CD4-positive, CD25-positive, alpha-beta regulatory T cell (primary cell): ENCODE results near the gene KCNIP4. TPM values are rescaled to one million over a fixed set of nuclear protein-coding genes. Genes with fewer than 3 reads are reported as not detected.

Experiments
- ATAC-seq, 2 donors: fragments of 150-1000 bp; cut with Tn5 transposase; one replicate each; pipeline ENCODE4 v1.10.0; 2021; ENCODE audit warnings: low read depth in 2 of 2, moderate number of reproducible peaks in 2 of 2, moderate library complexity in 1 of 2
- DNase-seq, 3 donors: peaks; one replicate each; pipeline versions ENCODE4 v3.0.0 to v3.0.0-alpha.2; 2012 to 2022; ENCODE audit warnings: mixed read lengths in 1 of 3
- H3K27ac ChIP-seq: one replicate; pipeline ENCODE4 v1.7.0; 2013; ENCODE audit warnings: mild to moderate bottlenecking, low read length; ENCODE audit not compliant: insufficient read depth, poor library complexity, severe bottlenecking
- H3K27me3 ChIP-seq: one replicate; pipeline ENCODE4 v1.7.0; 2013; ENCODE audit warnings: low read length; ENCODE audit not compliant: control insufficient read depth, insufficient read depth
- H3K36me3 ChIP-seq: one replicate; pipeline ENCODE4 v1.7.0; 2013; ENCODE audit warnings: mild to moderate bottlenecking, low read length, moderate library complexity; ENCODE audit not compliant: control insufficient read depth, insufficient read depth
- H3K4me1 ChIP-seq: 2 replicates; pipeline ENCODE4 v1.7.0; 2013; ENCODE audit warnings: mild to moderate bottlenecking, low read length; ENCODE audit not compliant: insufficient read depth, control insufficient read depth, poor library complexity, severe bottlenecking
- H3K4me3 ChIP-seq: one replicate; pipeline ENCODE4 v1.7.0; 2013; ENCODE audit warnings: low read depth, mild to moderate bottlenecking, low read length, moderate library complexity
- H3K9me3 ChIP-seq, 2 experiments: 1 replicate in 1 of 2; 2 replicates in 1 of 2; pipeline ENCODE4 v1.7.0; 2013; ENCODE audit warnings: low read length in 2 of 2, mild to moderate bottlenecking in 1 of 2, moderate library complexity in 1 of 2; ENCODE audit not compliant: control insufficient read depth in 2 of 2
- H3K27ac Mint-ChIP-seq, 3 donors: one replicate each; pipeline ENCODE4 v1.8.0; 2020 to 2022; ENCODE audit warnings: mild to moderate bottlenecking in 3 of 3, mixed read lengths in 3 of 3, moderate library complexity in 2 of 3
- H3K27me3 Mint-ChIP-seq: one replicate; pipeline ENCODE4 v1.8.0; 2022; ENCODE audit warnings: mild to moderate bottlenecking, mixed read lengths
- H3K36me3 Mint-ChIP-seq: one replicate; pipeline ENCODE4 v1.8.0; 2020; ENCODE audit warnings: mixed read lengths
- H3K4me1 Mint-ChIP-seq, 4 donors: one replicate each; pipeline ENCODE4 v1.8.0; 2020 to 2022; ENCODE audit warnings: mixed read lengths in 4 of 4, mild to moderate bottlenecking in 1 of 4
- H3K4me3 Mint-ChIP-seq, 4 donors: one replicate each; pipeline ENCODE4 v1.8.0; 2020 to 2022; ENCODE audit warnings: mild to moderate bottlenecking in 4 of 4, mixed read lengths in 4 of 4, moderate library complexity in 3 of 4
- H3K9me3 Mint-ChIP-seq, 7 donors: one replicate each; pipeline ENCODE4 v1.8.0; 2020 to 2022; ENCODE audit warnings: mixed read lengths in 7 of 7, mild to moderate bottlenecking in 3 of 7, moderate library complexity in 2 of 7
- polyA plus RNA-seq, 4 donors: library from polyadenylated mRNA; unstranded; fragments of 300-500 nt; fragmentation: Illumina TruSeq; gene quantifications; one replicate each; pipeline ENCODE4 v1.2.3, GENCODE V29; 2021
- total RNA-seq: library from RNA; stranded (reverse); gene quantifications from one replicate; pipeline ENCODE4 v1.2.3, GENCODE V29; 2022

The KCNIP4 gene
- total and polyA plus RNA-seq, 5 donors from 2014 or later, result 0.09 to 0.24 TPM; not detected in 3

- H3K27me3 Mint-ChIP-seq, result no peaks in the 10 kb centered on the region
- Histone ChIP-seq H3K36me3 (no peaks in the 10 kb centered on the region), H3K4me1 (no peaks in the 10 kb centered on the region), H3K27ac (no peak overlapping the region), H3K27me3 (no peaks in the 10 kb centered on the region), H3K4me3 (no peak overlapping the region), H3K9me3 (no peaks in the 10 kb centered on the region)
- H3K36me3 Mint-ChIP-seq, result no peaks in the 10 kb centered on the region
- H3K4me1 Mint-ChIP-seq, result no peaks in the 10 kb centered on the region
- peaks cover 2 to 18% (median 4%) of the 10 kb centered on the region in 7 donors for H3K9me3 Mint-ChIP-seq
- DNase-seq (no peak), ATAC-seq (no peak)
- no peak overlapping the region for H3K4me3 Mint-ChIP-seq
- H3K27ac Mint-ChIP-seq, result no peak overlapping the region
Measured at GRCh38 chr4:21544955-21545354, 403.6 kb downstream of the KCNIP4 start.

GRCh38 chr4:21544415-21544814 lies 404.2 kb downstream of the KCNIP4 start:
- Mint-ChIP-seq H3K27ac (no peak overlapping the region), H3K4me3 (no peak overlapping the region), H3K4me1 (no peaks in the 10 kb centered on the region), H3K36me3 (no peaks in the 10 kb centered on the region), H3K9me3 (peaks cover 2 to 18% (median 4%) of the 10 kb centered on the region in 7 donors), H3K27me3 (no peaks in the 10 kb centered on the region)
- H3K36me3 ChIP-seq, result no peaks in the 10 kb centered on the region
- no peak for ATAC-seq
- H3K9me3 ChIP-seq, result no peaks in the 10 kb centered on the region
- no peaks in the 10 kb centered on the region for H3K27me3 ChIP-seq
- no peak overlapping the region for H3K27ac ChIP-seq
- H3K4me1 ChIP-seq, result no peaks in the 10 kb centered on the region
- no peak overlapping the region for H3K4me3 ChIP-seq
- no peak for DNase-seq

- H3K27ac Mint-ChIP-seq, result no peak overlapping the region
- no peaks in the 10 kb centered on the region for H3K36me3 Mint-ChIP-seq
- no peaks in the 10 kb centered on the region for H3K27me3 Mint-ChIP-seq
- H3K36me3 ChIP-seq, result no peaks in the 10 kb centered on the region
- no peak overlapping the region for H3K4me3 ChIP-seq
- no peaks in the 10 kb centered on the region for H3K27me3 ChIP-seq
- no peaks in the 10 kb centered on the region for H3K4me1 ChIP-seq
- H3K9me3 Mint-ChIP-seq, result peaks cover 2 to 14% (median 5%) of the 10 kb centered on the region in 7 donors
- no peak overlapping the region for H3K27ac ChIP-seq
- H3K9me3 ChIP-seq, result no peaks in the 10 kb centered on the region
- no peak overlapping the region for H3K4me3 Mint-ChIP-seq
- no peak for DNase-seq
- no peaks in the 10 kb centered on the region for H3K4me1 Mint-ChIP-seq
- no peak for ATAC-seq
Measured at GRCh38 chr4:21543514-21543913, 405.1 kb downstream of the KCNIP4 start.

GRCh38 chr4:21535898-21536297 lies 412.7 kb downstream of the KCNIP4 start:
- ATAC-seq (no peak), DNase-seq (no peak)
- peaks cover 0 to 4% of the 10 kb centered on the region in 2 experiments for H3K9me3 ChIP-seq
- H3K4me1 ChIP-seq, result no peaks in the 10 kb centered on the region
- H3K4me3 ChIP-seq, result no peak overlapping the region
- no peaks in the 10 kb centered on the region for H3K36me3 Mint-ChIP-seq
- no peaks in the 10 kb centered on the region for H3K27me3 ChIP-seq
- H3K4me3 Mint-ChIP-seq, result no peak overlapping the region
- no peaks in the 10 kb centered on the region for H3K4me1 Mint-ChIP-seq
- no peaks in the 10 kb centered on the region for H3K27me3 Mint-ChIP-seq
- no peaks in the 10 kb centered on the region for H3K36me3 ChIP-seq
- no peak overlapping the region for H3K27ac ChIP-seq
- no peak overlapping the region for H3K27ac Mint-ChIP-seq
- peaks cover 1 to 12% (median 3%) of the 10 kb centered on the region in 7 donors for H3K9me3 Mint-ChIP-seq

DNA sequence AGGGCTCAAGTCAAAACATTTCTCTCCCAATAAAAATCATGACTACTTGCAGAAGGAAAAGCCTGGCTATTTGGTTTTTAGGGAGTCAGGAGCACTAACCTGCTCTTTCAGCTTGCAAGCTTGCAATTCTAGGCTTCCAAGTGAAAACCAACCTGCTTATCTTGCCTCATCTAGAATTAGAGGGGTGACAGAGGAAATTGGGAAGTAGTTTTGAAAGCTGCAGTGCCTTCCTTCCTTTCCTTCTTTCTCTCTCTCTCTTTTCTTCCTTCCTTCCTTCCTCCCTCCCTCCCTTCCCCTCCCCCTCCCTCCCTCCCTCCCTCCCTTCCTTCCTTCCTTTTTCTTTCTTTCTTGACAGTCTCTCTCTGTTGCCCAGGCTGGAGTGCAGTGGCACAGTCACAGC lies 417.5 kb downstream of the KCNIP4 start:
- Mint-ChIP-seq H3K27ac (no peak overlapping the region), H3K4me1 (no peaks in the 10 kb centered on the region), H3K36me3 (no peaks in the 10 kb centered on the region), H3K9me3 (peaks cover 2 to 22% (median 4%) of the 10 kb centered on the region in 7 donors), H3K4me3 (no peak overlapping the region), H3K27me3 (no peaks in the 10 kb centered on the region)
- no peak for ATAC-seq
- Histone ChIP-seq H3K36me3 (no peaks in the 10 kb centered on the region), H3K4me1 (no peaks in the 10 kb centered on the region), H3K4me3 (no peak overlapping the region), H3K9me3 (peaks cover 0 to 4% of the 10 kb centered on the region in 2 experiments), H3K27me3 (no peaks in the 10 kb centered on the region), H3K27ac (no peak overlapping the region)
- no peak for DNase-seq

DNA sequence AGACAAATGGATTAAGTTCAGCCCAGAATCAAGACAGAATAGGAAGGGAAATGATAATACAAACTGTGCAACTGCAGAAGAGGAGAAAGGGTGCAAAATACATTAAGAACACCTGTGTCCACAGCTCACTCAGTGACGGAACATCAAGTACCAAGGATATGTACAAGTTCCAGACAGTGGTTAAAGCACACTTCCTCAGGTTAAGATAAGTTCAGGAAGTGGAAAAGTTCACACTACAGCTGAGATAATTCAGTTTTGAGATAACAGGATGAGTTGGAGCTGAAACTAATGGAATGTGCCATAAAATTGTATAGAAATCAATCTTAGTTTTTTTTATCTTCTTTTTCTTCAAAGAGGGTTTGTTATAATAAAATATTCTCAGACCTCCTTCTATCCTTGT lies 419.4 kb downstream of the KCNIP4 start:
- H3K27me3 ChIP-seq, result no peaks in the 10 kb centered on the region
- no peaks in the 10 kb centered on the region for H3K4me1 Mint-ChIP-seq
- H3K4me1 ChIP-seq, result no peaks in the 10 kb centered on the region
- H3K9me3 Mint-ChIP-seq, result peaks cover 5 to 15% (median 8%) of the 10 kb centered on the region in 7 donors
- ATAC-seq, result no peak
- no peak overlapping the region for H3K27ac ChIP-seq
- no peaks in the 10 kb centered on the region for H3K9me3 ChIP-seq
- H3K27ac Mint-ChIP-seq, result no peak overlapping the region
- no peaks in the 10 kb centered on the region for H3K27me3 Mint-ChIP-seq
- H3K36me3 ChIP-seq, result no peaks in the 10 kb centered on the region
- H3K36me3 Mint-ChIP-seq, result no peaks in the 10 kb centered on the region
- H3K4me3 ChIP-seq, result no peak overlapping the region
- no peak overlapping the region for H3K4me3 Mint-ChIP-seq
- DNase-seq, result no peak

DNA sequence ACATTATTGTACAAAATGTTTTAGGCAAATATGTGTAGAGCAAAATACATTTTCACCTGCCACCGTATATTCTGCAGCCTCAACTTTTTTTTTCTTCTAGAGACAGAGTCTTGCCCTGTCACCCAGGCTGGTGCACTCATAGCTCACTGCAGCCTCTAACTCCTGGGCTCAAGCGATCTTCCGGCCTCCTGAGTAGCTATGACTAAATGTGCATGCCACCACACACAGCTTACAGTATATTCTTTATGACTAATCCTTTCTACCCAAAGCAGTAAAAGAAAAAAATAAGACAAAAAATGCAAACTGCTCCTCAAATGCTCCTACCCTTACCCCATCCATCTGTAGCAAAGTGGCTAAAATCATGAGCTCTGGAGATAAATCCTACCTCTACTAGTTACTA lies 426.3 kb downstream of the KCNIP4 start:
- Histone ChIP-seq H3K27ac (no peak overlapping the region), H3K4me3 (no peak overlapping the region), H3K36me3 (no peaks in the 10 kb centered on the region), H3K4me1 (no peaks in the 10 kb centered on the region), H3K27me3 (no peaks in the 10 kb centered on the region), H3K9me3 (no peaks in the 10 kb centered on the region)
- H3K4me3 Mint-ChIP-seq, result no peak overlapping the region
- H3K27me3 Mint-ChIP-seq, result no peaks in the 10 kb centered on the region
- H3K27ac Mint-ChIP-seq, result no peak overlapping the region
- no peak for ATAC-seq
- DNase-seq, result no peak
- peaks cover 6 to 29% (median 14%) of the 10 kb centered on the region in 7 donors for H3K9me3 Mint-ChIP-seq
- no peaks in the 10 kb centered on the region for H3K4me1 Mint-ChIP-seq
- H3K36me3 Mint-ChIP-seq, result no peaks in the 10 kb centered on the region

GRCh38 chr4:21517126-21517859 lies 431.3 kb downstream of the KCNIP4 start:
- no peaks in the 10 kb centered on the region for H3K27me3 Mint-ChIP-seq
- DNase-seq (no peak), ATAC-seq (no peak)
- H3K9me3 Mint-ChIP-seq, result peaks cover 4 to 25% (median 9%) of the 10 kb centered on the region in 7 donors
- H3K4me1 Mint-ChIP-seq, result no peaks in the 10 kb centered on the region
- no peak overlapping the region for H3K4me3 ChIP-seq
- H3K4me3 Mint-ChIP-seq, result no peak overlapping the region
- no peaks in the 10 kb centered on the region for H3K9me3 ChIP-seq
- no peak overlapping the region for H3K27ac ChIP-seq
- H3K27me3 ChIP-seq, result no peaks in the 10 kb centered on the region
- no peaks in the 10 kb centered on the region for H3K4me1 ChIP-seq
- H3K36me3 Mint-ChIP-seq, result no peaks in the 10 kb centered on the region
- H3K27ac Mint-ChIP-seq, result no peak overlapping the region
- no peaks in the 10 kb centered on the region for H3K36me3 ChIP-seq
